OCI-LY7 (cell line): Measurements from ENCODE around the gene FKBP11. TPM values are rescaled to one million over a fixed set of nuclear protein-coding genes. Genes with fewer than 3 reads are reported as not detected.

Experiments
- BruUV-seq: library from RNA; stranded (reverse); fragments of 400-500 nt; replicated peaks from 2 replicates; lab custom pipeline; 2021; lab: Mats Ljungman, UMichigan
- CTCF ChIA-PET: fragments of 300-600 bp; sonication (Branson Sonifier 250); formaldehyde crosslinking; loops from one replicate; lab custom pipeline; 2022; ENCODE audit warnings: antibody characterized with exemption; ENCODE audit not compliant: unreplicated experiment; lab: Charles Lee
- POLR2A ChIA-PET: fragments of 300-600 bp; sonication (Branson Sonifier 250); formaldehyde crosslinking; loops from one replicate; lab custom pipeline; 2022; ENCODE audit warnings: antibody characterized with exemption; lab: Charles Lee
- DNase-seq: peaks from one replicate; pipeline ENCODE4 v3.0.0-alpha.2; 2015; ENCODE audit warnings: low spot score
- H2AFZ ChIP-seq: fragments of 200-600 bp; sonication (generic), shearing (Covaris generic); 2 replicates; pipeline ENCODE4 v1.6.1; 2014; ENCODE audit warnings: mild to moderate bottlenecking, antibody characterized with exemption, low read length, moderate library complexity
- H3K27ac ChIP-seq: fragments of 200-600 bp; sonication (generic); 2 replicates; pipeline ENCODE4 v1.5.1; 2014; ENCODE audit warnings: mixed run types, low read depth, mild to moderate bottlenecking, moderate library complexity, low read length, inconsistent platforms; ENCODE audit not compliant: poor library complexity, severe bottlenecking
- H3K36me3 ChIP-seq: fragments of 200-600 bp; sonication (generic); 2 replicates; pipeline ENCODE4 v1.6.1; 2014; ENCODE audit warnings: mild to moderate bottlenecking, antibody characterized with exemption, low read length, moderate library complexity, mixed read lengths; ENCODE audit not compliant: insufficient read depth
- H3K4me1 ChIP-seq: fragments of 200-600 bp; sonication (generic); 2 replicates; pipeline ENCODE4 v1.5.1; 2014; ENCODE audit warnings: mild to moderate bottlenecking, low read length; ENCODE audit not compliant: insufficient read depth, poor library complexity, severe bottlenecking
- H3K4me2 ChIP-seq: fragments of 200-600 bp; sonication (generic); 2 replicates; pipeline ENCODE4 v1.6.1; 2014; ENCODE audit warnings: mild to moderate bottlenecking, low read length
- H3K4me3 ChIP-seq: fragments of 200-600 bp; sonication (generic); 2 replicates; pipeline ENCODE4 v1.5.1; 2014; ENCODE audit warnings: mild to moderate bottlenecking, low read depth, low read length; ENCODE audit not compliant: poor library complexity, severe bottlenecking
- H3K79me2 ChIP-seq: fragments of 200-600 bp; sonication (generic); 2 replicates; pipeline ENCODE4 v1.6.1; 2016; ENCODE audit warnings: low read depth, mild to moderate bottlenecking, low read length, moderate library complexity, mixed read lengths; ENCODE audit not compliant: insufficient read depth
- H3K9me2 ChIP-seq: fragments of 200-600 bp; sonication (generic); 2 replicates; pipeline ENCODE4 v1.6.1; 2016; ENCODE audit warnings: mild to moderate bottlenecking, low read length, mixed read lengths; ENCODE audit not compliant: insufficient read depth
- H3K9me3 ChIP-seq: fragments of 200-600 bp; sonication (generic); 2 replicates; pipeline ENCODE4 v1.6.1; 2014; ENCODE audit warnings: mild to moderate bottlenecking, mixed run types, low read length, mixed read lengths
- H4K20me1 ChIP-seq: fragments of 200-600 bp; sonication (generic); 2 replicates; pipeline ENCODE4 v1.6.1; 2014; ENCODE audit warnings: mild to moderate bottlenecking, antibody characterized with exemption, low read length, moderate library complexity, mixed read lengths; ENCODE audit not compliant: insufficient read depth
- EZH2phosphoT487 ChIP-seq: fragments of 200-600 bp; sonication (generic); IDR thresholded peaks from 2 replicates; pipeline ENCODE4 v1.6.1; 2018; ENCODE audit warnings: low read depth, borderline replicate concordance, mild to moderate bottlenecking, mixed run types, antibody characterized with exemption, low read length, moderate library complexity, mixed read lengths
- intact Hi-C: fragments of 100-400 bp; cut with micrococcal nuclease; formaldehyde crosslinking; loops from one replicate; pipeline ENCODE4 v1.10.0; 2022; ENCODE audit not compliant: unreplicated experiment
- total RNA-seq, 2 experiments: library from RNA; depleted of rRNA in 1 of 2; stranded (reverse); fragments of >200 nt in 1 of 2; shearing (Covaris generic) in 1 of 2; gene quantifications; 2 replicates each; pipeline ENCODE4 v1.2.3, GENCODE V29; 2014 to 2022
- TF ChIP-seq, protein P1 (sequence below): fragments of 200-600 bp; sonication (generic); conservative IDR thresholded peaks from 2 replicates; pipeline ENCODE4 v1.5.1; 2014; ENCODE audit warnings: mild to moderate bottlenecking, antibody characterized with exemption, low read length, moderate library complexity, mixed read lengths

Gene FKBP11
- total RNA-seq, 2 experiments from 2014 or later = 18.7 to 66.2 TPM

DNA sequence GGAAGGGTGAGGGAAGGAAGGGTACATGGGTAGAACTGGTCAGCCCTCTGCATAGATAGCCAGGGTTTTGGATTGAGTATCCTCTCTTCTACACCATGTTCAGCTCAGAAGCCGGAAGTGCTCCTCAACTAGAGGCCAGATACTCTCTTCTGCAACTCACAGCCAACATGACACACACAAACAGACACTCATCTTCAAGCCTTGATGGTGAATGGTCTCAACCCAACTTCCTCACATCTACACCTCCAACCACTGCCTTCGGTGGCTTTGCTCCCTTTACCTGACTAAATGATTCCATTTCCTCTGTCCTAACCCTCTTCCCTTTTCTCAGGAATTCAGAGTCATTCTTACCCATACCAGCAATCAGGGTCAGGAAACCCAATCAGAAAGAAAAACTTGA lies 7.6 kb upstream of the FKBP11 start:
- BruUV-seq = no TSS peak
- Histone ChIP-seq H3K4me3 (no peak overlapping the region), H3K79me2 (no peaks in the 10 kb centered on the region), H3K9me2 (no peaks in the 10 kb centered on the region), H3K4me1 (no peaks in the 10 kb centered on the region), H3K36me3 (peaks cover 72% of the 10 kb centered on the region), H3K4me2 (no peak overlapping the region), H4K20me1 (no peaks in the 10 kb centered on the region), H3K27ac (no peak overlapping the region), H2AFZ (no peak overlapping the region), H3K9me3 (no peaks in the 10 kb centered on the region)
- TF ChIP-seq EZH2phosphoT487 = no peak
- TF ChIP-seq, protein P1, sequence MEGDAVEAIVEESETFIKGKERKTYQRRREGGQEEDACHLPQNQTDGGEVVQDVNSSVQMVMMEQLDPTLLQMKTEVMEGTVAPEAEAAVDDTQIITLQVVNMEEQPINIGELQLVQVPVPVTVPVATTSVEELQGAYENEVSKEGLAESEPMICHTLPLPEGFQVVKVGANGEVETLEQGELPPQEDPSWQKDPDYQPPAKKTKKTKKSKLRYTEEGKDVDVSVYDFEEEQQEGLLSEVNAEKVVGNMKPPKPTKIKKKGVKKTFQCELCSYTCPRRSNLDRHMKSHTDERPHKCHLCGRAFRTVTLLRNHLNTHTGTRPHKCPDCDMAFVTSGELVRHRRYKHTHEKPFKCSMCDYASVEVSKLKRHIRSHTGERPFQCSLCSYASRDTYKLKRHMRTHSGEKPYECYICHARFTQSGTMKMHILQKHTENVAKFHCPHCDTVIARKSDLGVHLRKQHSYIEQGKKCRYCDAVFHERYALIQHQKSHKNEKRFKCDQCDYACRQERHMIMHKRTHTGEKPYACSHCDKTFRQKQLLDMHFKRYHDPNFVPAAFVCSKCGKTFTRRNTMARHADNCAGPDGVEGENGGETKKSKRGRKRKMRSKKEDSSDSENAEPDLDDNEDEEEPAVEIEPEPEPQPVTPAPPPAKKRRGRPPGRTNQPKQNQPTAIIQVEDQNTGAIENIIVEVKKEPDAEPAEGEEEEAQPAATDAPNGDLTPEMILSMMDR = no peak
- CTCF ChIA-PET = no interaction called here
- intact Hi-C loops = no loop called here
- DNase-seq = no peak
- POLR2A ChIA-PET = no interaction called here

DNA sequence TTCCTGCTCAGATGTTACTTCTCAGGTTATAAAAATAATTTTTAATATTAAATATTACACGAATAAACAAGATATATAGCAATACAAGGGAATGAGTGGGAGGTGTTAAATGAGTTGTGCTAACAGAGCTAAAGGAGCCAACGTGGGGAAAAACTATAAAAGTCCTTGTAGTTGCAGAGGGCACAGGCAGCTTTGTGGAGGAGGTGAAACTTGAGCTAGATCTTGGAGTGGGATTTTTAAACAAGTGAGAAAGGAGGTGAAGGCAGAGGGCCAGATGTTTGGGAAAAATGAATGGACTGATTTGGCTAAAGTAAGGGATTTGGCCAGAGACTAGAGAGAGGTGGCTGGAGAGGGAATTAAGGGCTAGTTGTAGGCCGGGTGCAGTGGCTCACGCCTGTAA lies 5.2 kb upstream of the FKBP11 start:
- no peak overlapping the region for H3K4me2 ChIP-seq
- TF ChIP-seq, protein P1 = no peak
- no peak for TF ChIP-seq EZH2phosphoT487
- ChIA-PET POLR2A (interaction anchor here (0.7 kb wide), 1 partner anchor 28 kb away, joined by 3 read pairs; no protein-coding TSS in a partner anchor), CTCF (interaction anchor here (0.6 kb wide), 1 partner anchor 27 kb away, joined by 4 read pairs; the partner anchor contains the start of gene ARF3)
- intact Hi-C loops = no loop called here
- BruUV-seq = no TSS peak
- H3K27ac ChIP-seq = no peak overlapping the region
- DNase-seq = no peak
- H3K9me2 ChIP-seq = no peaks in the 10 kb centered on the region
- H3K36me3 ChIP-seq = peaks cover 52% of the 10 kb centered on the region
- H2AFZ ChIP-seq = no peak overlapping the region
- no peaks in the 10 kb centered on the region for H4K20me1 ChIP-seq
- H3K79me2 ChIP-seq = no peaks in the 10 kb centered on the region
- peaks cover 7% of the 10 kb centered on the region for H3K4me1 ChIP-seq
- no peaks in the 10 kb centered on the region for H3K9me3 ChIP-seq
- H3K4me3 ChIP-seq = no peak overlapping the region

DNA sequence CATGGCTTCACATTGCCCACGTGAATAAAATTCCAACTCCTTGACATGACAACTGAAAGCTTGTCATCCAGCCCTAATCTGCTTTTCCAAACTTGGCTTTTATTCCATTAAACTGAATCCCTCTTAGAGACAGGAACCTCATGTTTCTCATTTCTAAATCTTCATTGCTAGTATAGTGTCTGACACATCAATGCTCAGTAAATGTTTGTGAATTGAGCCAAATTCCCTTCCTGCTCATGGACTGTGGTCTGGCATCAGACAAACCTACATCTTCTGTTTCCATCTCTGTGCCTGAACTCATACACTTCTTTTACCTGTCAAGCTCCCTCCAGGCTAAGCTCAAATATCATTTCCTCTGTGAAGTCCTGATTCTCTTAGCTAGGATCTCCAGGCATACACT lies 4.3 kb upstream of the FKBP11 start:
- BruUV-seq = TSS peak; percentile 28

More for the DNA sequence above, 4.3 kb upstream of the FKBP11 start:
- DNase-seq = no peak
- H3K9me3 ChIP-seq = no peaks in the 10 kb centered on the region
- H3K4me2 ChIP-seq = no peak overlapping the region
- intact Hi-C loops = no loop called here
- no peak overlapping the region for H3K4me3 ChIP-seq
- POLR2A ChIA-PET = interaction anchor here (0.5 to 1.6 kb wide), 4 partner anchors 39 to 1081 kb away, joined by 3 to 5 read pairs (median 3); partner anchors contain the start of gene RND1
- no peaks in the 10 kb centered on the region for H4K20me1 ChIP-seq
- CTCF ChIA-PET = interaction anchor here (0.8 to 1.0 kb wide), 2 partner anchors 10 to 18 kb away, joined by 3 read pairs; no protein-coding TSS in a partner anchor
- H3K4me1 ChIP-seq = peaks cover 7% of the 10 kb centered on the region
- peaks cover 47% of the 10 kb centered on the region for H3K36me3 ChIP-seq
- TF ChIP-seq, protein P1 = no peak
- TF ChIP-seq EZH2phosphoT487 = no peak
- H3K9me2 ChIP-seq = no peaks in the 10 kb centered on the region
- H3K27ac ChIP-seq = no peak overlapping the region
- H2AFZ ChIP-seq = no peak overlapping the region
- no peaks in the 10 kb centered on the region for H3K79me2 ChIP-seq
